Measurements from ENCODE around the gene TUBGCP2. TPM values are rescaled to one million over a fixed set of nuclear protein-coding genes. Genes with fewer than 3 reads are reported as not detected.

Gene TUBGCP2
- total and polyA plus RNA-seq, 2 of the 13 experiments (the other 11 are each of a cell fraction or from before 2014, with no cell fraction given), result 21.3 to 34.5 TPM

GRCh38 chr10:133261726-133262325 is 46.8 kb downstream of the TUBGCP2 start (continued):
- no peak for TF ChIP-seq EEA1 (CRISPR knock-in tag; IDR thresholded peaks at IDR 0.05; ENCODE audit: borderline replicate concordance)
- no peak for TF ChIP-seq XBP1 (CRISPR knock-in tag; IDR thresholded peaks at IDR 0.05)
- no peak for TF ChIP-seq ZNF768 (CRISPR knock-in tag; IDR thresholded peaks at IDR 0.05)
- TF ChIP-seq YEATS4 (CRISPR knock-in tag; IDR thresholded peaks at IDR 0.05; ENCODE audit: borderline replicate concordance), result 0 out of 2 replicates have a peak, but pooled peaks have one; percentile 28
- no peak for TF ChIP-seq BCLAF1 (IDR thresholded peaks at IDR 0.05)
- no peak for TF ChIP-seq IRX3 (CRISPR knock-in tag; IDR thresholded peaks at IDR 0.05; ENCODE audit: borderline replicate concordance, low read depth)
- no peak for TF ChIP-seq ZSCAN30 (CRISPR knock-in tag; IDR thresholded peaks at IDR 0.05)
- TF ChIP-seq ZNF83 (CRISPR knock-in tag; IDR thresholded peaks at IDR 0.05; ENCODE audit: borderline replicate concordance), result no peak
- peak; percentile 86 for TF ChIP-seq RBFOX2 (IDR thresholded peaks at IDR 0.05; ENCODE audit: low read depth, low read length)
- no peak for TF ChIP-seq KIAA2018 (CRISPR knock-in tag; IDR thresholded peaks at IDR 0.05; ENCODE audit: borderline replicate concordance)
- no peak for TF ChIP-seq ZNF337 (CRISPR knock-in tag; IDR thresholded peaks at IDR 0.05; ENCODE audit: borderline replicate concordance, low read depth)
- TF ChIP-seq SP5 (CRISPR knock-in tag; IDR thresholded peaks at IDR 0.05; ENCODE audit: borderline replicate concordance, low read depth), result no peak
- TF ChIP-seq SKIL (CRISPR knock-in tag; IDR thresholded peaks at IDR 0.05; ENCODE audit: borderline replicate concordance), result no peak
- TF ChIP-seq ZFP41 (CRISPR knock-in tag; IDR thresholded peaks at IDR 0.05; ENCODE audit: borderline replicate concordance), result no peak
- no peak for TF ChIP-seq SMC3 (IDR thresholded peaks at IDR 0.05; ENCODE audit: low read length)
- no peak for TF ChIP-seq MED1 (CRISPR knock-in tag; IDR thresholded peaks at IDR 0.05)
- no peak for TF ChIP-seq NFKBIZ (CRISPR knock-in tag; IDR thresholded peaks at IDR 0.05)
